Left ventricle myocardium inferior (tissue), 1 donor: Measurements from ENCODE around the gene USP5. TPM values are rescaled to one million over a fixed set of nuclear protein-coding genes. Genes with fewer than 3 reads are reported as not detected.

Source experiments
- DNase-seq: peaks from one replicate; pipeline ENCODE4 v3.0.0-alpha.2; 2020
- H3K27ac ChIP-seq: fragments of 200-600 bp; replicated peaks from 2 replicates; pipeline ENCODE4 v1.8.0; 2021
- H3K27me3 ChIP-seq: fragments of 200-600 bp; 2 replicates; pipeline ENCODE4 v1.8.0; 2021; ENCODE audit warnings: low read depth
- H3K36me3 ChIP-seq: fragments of 200-600 bp; 2 replicates; pipeline ENCODE4 v1.8.0; 2021
- H3K4me1 ChIP-seq: fragments of 200-600 bp; 2 replicates; pipeline ENCODE4 v1.8.0; 2021
- H3K4me3 ChIP-seq: fragments of 200-600 bp; 2 replicates; pipeline ENCODE4 v1.8.0; 2021; ENCODE audit warnings: mild to moderate bottlenecking, moderate library complexity
- H3K9me3 ChIP-seq: fragments of 200-600 bp; replicated peaks from 2 replicates; pipeline ENCODE4 v1.8.0; 2021
- intact Hi-C: fragments of 100-400 bp; cut with micrococcal nuclease; formaldehyde crosslinking; loops from one replicate; pipeline ENCODE4 v1.11.0; 2022
- total RNA-seq: library from RNA; stranded (reverse); fragmentation: NEBNext Ultra II Directional; extraction: Animal tissue kit (Norgen Biotek cat#: 25700); gene quantifications from one replicate; pipeline ENCODE4 v1.2.1, GENCODE V29; 2021
- TF ChIP-seq, protein P1 (sequence below): fragments of 200-600 bp; IDR thresholded peaks from 2 replicates; pipeline ENCODE4 v1.8.0; 2021; ENCODE audit warnings: antibody characterized with exemption, mild to moderate bottlenecking, borderline replicate concordance
- donor health status: DM: no; HTN: yes; CAD: no; lungs with severe emphysema.

The USP5 gene
- total RNA-seq, 1 donor from 2014 or later: 73.6 TPM

DNA sequence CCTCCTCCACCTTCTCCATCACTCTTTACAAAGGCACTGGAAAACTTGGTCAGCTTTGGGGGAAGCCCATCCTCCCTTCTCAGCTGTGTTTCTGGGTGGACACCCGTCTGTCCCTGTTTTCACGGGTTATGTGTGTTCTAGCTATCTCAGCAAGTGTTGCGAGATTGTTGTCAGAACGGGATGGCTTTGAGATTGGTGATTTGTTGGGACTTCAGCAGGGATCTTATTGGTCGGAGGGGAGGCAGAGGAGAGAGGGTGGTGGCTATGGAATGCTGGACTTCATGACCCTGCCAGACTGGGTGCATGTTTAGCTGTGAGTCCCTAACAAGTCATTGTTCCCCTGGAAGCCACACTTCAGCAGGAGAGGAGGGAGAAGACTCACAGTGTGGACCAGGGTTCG, 2.1 kb downstream of the USP5 start:
- Histone ChIP-seq H3K27me3 (no peaks in the 10 kb centered on the region), H3K4me1 (peaks cover 24% of the 10 kb centered on the region), H3K36me3 (peaks cover 42% of the 10 kb centered on the region), H3K9me3 (no peaks in the 10 kb centered on the region), H3K4me3 (no peak overlapping the region), H3K27ac (no peak overlapping the region)
- DNase-seq: no peak
- TF ChIP-seq, protein P1, sequence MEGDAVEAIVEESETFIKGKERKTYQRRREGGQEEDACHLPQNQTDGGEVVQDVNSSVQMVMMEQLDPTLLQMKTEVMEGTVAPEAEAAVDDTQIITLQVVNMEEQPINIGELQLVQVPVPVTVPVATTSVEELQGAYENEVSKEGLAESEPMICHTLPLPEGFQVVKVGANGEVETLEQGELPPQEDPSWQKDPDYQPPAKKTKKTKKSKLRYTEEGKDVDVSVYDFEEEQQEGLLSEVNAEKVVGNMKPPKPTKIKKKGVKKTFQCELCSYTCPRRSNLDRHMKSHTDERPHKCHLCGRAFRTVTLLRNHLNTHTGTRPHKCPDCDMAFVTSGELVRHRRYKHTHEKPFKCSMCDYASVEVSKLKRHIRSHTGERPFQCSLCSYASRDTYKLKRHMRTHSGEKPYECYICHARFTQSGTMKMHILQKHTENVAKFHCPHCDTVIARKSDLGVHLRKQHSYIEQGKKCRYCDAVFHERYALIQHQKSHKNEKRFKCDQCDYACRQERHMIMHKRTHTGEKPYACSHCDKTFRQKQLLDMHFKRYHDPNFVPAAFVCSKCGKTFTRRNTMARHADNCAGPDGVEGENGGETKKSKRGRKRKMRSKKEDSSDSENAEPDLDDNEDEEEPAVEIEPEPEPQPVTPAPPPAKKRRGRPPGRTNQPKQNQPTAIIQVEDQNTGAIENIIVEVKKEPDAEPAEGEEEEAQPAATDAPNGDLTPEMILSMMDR: no peak
- intact Hi-C loops: no loop called here

DNA sequence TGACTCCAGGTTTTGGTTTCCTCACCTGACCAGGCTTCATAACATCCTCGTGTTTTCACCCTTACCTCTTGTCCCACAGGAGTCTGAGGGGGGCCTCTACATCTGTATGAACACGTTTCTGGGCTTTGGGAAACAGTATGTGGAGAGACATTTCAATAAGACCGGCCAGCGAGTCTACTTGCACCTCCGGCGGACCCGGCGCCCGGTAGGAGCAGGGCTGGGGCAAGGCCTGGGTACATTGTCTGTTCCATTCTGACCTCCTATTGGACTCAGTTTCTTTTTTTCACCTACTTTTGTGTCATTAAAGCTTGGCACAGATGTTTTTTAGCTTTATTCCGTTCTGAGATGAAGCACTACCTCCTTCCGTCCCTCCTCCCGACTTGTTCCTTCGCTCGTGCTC, 3.4 kb downstream of the USP5 start:
- no peaks in the 10 kb centered on the region for H3K27me3 ChIP-seq
- intact Hi-C loops: no loop called here
- peaks cover 24% of the 10 kb centered on the region for H3K4me1 ChIP-seq
- no peak overlapping the region for H3K27ac ChIP-seq
- H3K4me3 ChIP-seq: no peak overlapping the region
- TF ChIP-seq, protein P1: no peak
- no peaks in the 10 kb centered on the region for H3K9me3 ChIP-seq
- DNase-seq: no peak
- H3K36me3 ChIP-seq: peaks cover 55% of the 10 kb centered on the region

DNA sequence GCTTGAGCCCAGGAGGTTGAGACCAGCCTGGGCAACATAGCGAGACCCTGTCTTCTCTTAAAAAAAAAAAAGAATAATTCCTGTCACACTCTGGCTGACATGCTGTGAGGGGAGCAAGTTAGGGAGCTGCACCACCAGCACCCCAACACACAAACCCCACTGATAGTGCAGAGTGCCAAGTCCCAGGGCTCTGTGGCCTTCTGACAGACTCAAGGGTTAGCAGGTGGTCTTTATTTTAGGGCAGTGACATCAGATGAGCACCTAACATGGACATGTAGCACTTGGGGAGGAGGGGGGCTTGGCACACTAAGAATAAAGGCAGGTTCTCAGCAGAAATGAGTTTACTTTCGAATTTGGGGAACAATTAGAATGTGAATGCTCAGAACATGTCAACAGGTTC, 6.8 kb downstream of the USP5 start:
- no peak for DNase-seq
- Histone ChIP-seq H3K4me1 (peaks cover 1% of the 10 kb centered on the region), H3K27me3 (no peaks in the 10 kb centered on the region), H3K36me3 (peaks cover 89% of the 10 kb centered on the region), H3K4me3 (no peak overlapping the region), H3K9me3 (no peaks in the 10 kb centered on the region), H3K27ac (no peak overlapping the region)
- TF ChIP-seq, protein P1: no peak
- intact Hi-C loops: no loop called here

DNA sequence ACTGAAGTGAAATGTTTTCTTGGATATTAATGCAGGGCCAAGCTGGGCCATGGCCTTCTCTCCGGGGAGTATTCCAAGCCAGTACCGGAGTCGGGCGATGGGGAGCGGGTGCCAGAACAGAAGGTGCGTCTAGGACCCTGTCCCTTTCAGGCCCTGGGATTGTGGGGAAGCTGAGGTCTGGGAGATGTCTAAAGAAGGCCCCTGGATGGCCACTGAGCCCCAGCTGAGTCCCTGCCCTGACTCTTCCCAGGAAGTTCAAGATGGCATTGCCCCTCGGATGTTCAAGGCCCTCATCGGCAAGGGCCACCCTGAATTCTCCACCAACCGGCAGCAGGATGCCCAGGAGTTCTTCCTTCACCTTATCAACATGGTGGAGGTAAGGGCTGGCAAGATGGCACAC, 8.2 kb downstream of the USP5 start:
- TF ChIP-seq, protein P1: no peak
- Histone ChIP-seq H3K27ac (no peak overlapping the region), H3K9me3 (no peaks in the 10 kb centered on the region), H3K27me3 (no peaks in the 10 kb centered on the region), H3K36me3 (peaks cover 98% of the 10 kb centered on the region), H3K4me3 (no peak overlapping the region), H3K4me1 (no peaks in the 10 kb centered on the region)
- intact Hi-C loops: no loop called here
- no peak for DNase-seq

DNA sequence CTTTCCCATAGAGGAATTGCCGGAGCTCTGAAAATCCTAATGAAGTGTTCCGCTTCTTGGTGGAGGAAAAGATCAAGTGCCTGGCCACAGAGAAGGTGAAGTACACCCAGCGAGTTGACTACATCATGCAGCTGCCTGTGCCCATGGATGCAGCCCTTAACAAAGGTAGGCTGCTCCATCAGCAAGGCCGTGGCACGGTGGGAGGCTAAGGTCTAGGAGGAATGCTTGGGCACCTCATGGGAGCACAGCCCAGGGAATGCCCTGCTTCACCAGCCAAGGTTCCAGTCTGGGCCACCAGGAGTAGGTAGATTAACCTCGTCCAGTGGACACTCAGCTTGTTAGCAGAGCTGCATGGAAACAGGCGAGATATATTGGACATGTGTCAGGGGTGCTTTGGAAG, 9.0 kb downstream of the USP5 start:
- H3K27ac ChIP-seq: no peak overlapping the region
- no peaks in the 10 kb centered on the region for H3K9me3 ChIP-seq
- peaks cover 90% of the 10 kb centered on the region for H3K36me3 ChIP-seq
- no peaks in the 10 kb centered on the region for H3K27me3 ChIP-seq
- no peaks in the 10 kb centered on the region for H3K4me1 ChIP-seq
- no peak overlapping the region for H3K4me3 ChIP-seq
- intact Hi-C loops: no loop called here
- TF ChIP-seq, protein P1: no peak
- no peak for DNase-seq

DNA sequence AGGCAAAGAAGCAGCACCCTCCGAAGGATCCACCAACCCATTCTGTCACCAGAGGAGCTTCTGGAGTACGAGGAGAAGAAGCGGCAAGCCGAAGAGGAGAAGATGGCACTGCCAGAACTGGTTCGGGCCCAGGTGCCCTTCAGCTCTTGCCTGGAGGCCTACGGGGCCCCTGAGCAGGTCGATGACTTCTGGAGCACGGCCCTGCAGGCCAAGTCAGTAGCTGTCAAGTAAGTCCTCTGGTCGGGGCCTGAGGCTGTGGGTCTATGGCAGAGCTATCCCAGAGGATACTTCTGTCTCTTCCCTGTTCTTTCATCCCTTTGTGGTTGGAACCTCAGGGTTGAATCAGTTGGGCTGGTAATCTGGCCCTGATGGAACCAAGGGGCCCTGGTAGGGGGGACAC, 9.4 kb downstream of the USP5 start:
- TF ChIP-seq, protein P1: no peak
- H3K4me3 ChIP-seq: no peak overlapping the region
- H3K27me3 ChIP-seq: no peaks in the 10 kb centered on the region
- intact Hi-C loops: no loop called here
- peaks cover 85% of the 10 kb centered on the region for H3K36me3 ChIP-seq
- no peaks in the 10 kb centered on the region for H3K4me1 ChIP-seq
- DNase-seq: no peak
- H3K27ac ChIP-seq: no peak overlapping the region
- no peaks in the 10 kb centered on the region for H3K9me3 ChIP-seq
